TTC549 (cell line): ENCODE data around the gene TP73.

Experiments
- FAIRE-seq: peaks from 2 replicates; lab custom pipeline; 2012; peaks lifted over from hg19 to GRCh38; lab: Jason Lieb, UNC

The TP73 gene

GRCh38 chr1:3729594-3730542 is 77.6 kb downstream of the TP73 start:
- no peak for FAIRE-seq

- no peak for FAIRE-seq
Observed at GRCh38 chr1:3730543-3731247, 78.4 kb downstream of the TP73 start.

GRCh38 chr1:3731583-3732433 is 79.5 kb downstream of the TP73 start:
- FAIRE-seq, result no peak

GRCh38 chr1:3732434-3733093 is 80.2 kb downstream of the TP73 start:
- FAIRE-seq, result no peak

GRCh38 chr1:3733094-3733882 is 81.0 kb downstream of the TP73 start:
- no peak for FAIRE-seq

GRCh38 chr1:3733883-3734589 is 81.7 kb downstream of the TP73 start:
- no peak for FAIRE-seq

- no peak for FAIRE-seq
Observed at GRCh38 chr1:3734602-3735001, 82.3 kb downstream of the TP73 start.

GRCh38 chr1:3735027-3735681 is 82.8 kb downstream of the TP73 start:
- FAIRE-seq, result no peak

- FAIRE-seq, result no peak
Observed at GRCh38 chr1:3735688-3736087, 83.4 kb downstream of the TP73 start.

GRCh38 chr1:3736131-3736561 is 83.8 kb downstream of the TP73 start:
- FAIRE-seq, result no peak

GRCh38 chr1:3736708-3737107 is 84.4 kb downstream of the TP73 start:
- no peak for FAIRE-seq

GRCh38 chr1:3738943-3739342 is 86.6 kb downstream of the TP73 start:
- no peak for FAIRE-seq

GRCh38 chr1:3740042-3740441 is 87.7 kb downstream of the TP73 start:
- FAIRE-seq, result no peak

GRCh38 chr1:3740752-3741151 is 88.4 kb downstream of the TP73 start:
- no peak for FAIRE-seq

- FAIRE-seq, result no peak
Observed at GRCh38 chr1:3741566-3742438, 89.5 kb downstream of the TP73 start.

- FAIRE-seq, result no peak
Observed at GRCh38 chr1:3742439-3743298, 90.4 kb downstream of the TP73 start.

GRCh38 chr1:3743421-3743820 is 91.1 kb downstream of the TP73 start:
- FAIRE-seq, result no peak

- FAIRE-seq, result no peak
Observed at GRCh38 chr1:3743826-3744225, 91.5 kb downstream of the TP73 start.
